SU-DHL-6 (cell line): ENCODE results near the gene NEU3.

Experiments used
- CTCF ChIP-seq: fragments of 200-600 bp; sonication (generic); IDR thresholded peaks from one replicate; pipeline ENCODE4 v1.5.1; 2017; ENCODE audit warnings: antibody characterized with exemption, mild to moderate bottlenecking, low read length, moderate library complexity; ENCODE audit not compliant: insufficient read depth, poor library complexity, severe bottlenecking
- EZH2phosphoT487 ChIP-seq: fragments of 200-600 bp; sonication (generic), shearing (Covaris generic); conservative IDR thresholded peaks from 2 replicates; pipeline ENCODE4 v1.6.1; 2018; ENCODE audit warnings: mild to moderate bottlenecking, antibody characterized with exemption, low read length, moderate library complexity, mixed read lengths

DNA sequence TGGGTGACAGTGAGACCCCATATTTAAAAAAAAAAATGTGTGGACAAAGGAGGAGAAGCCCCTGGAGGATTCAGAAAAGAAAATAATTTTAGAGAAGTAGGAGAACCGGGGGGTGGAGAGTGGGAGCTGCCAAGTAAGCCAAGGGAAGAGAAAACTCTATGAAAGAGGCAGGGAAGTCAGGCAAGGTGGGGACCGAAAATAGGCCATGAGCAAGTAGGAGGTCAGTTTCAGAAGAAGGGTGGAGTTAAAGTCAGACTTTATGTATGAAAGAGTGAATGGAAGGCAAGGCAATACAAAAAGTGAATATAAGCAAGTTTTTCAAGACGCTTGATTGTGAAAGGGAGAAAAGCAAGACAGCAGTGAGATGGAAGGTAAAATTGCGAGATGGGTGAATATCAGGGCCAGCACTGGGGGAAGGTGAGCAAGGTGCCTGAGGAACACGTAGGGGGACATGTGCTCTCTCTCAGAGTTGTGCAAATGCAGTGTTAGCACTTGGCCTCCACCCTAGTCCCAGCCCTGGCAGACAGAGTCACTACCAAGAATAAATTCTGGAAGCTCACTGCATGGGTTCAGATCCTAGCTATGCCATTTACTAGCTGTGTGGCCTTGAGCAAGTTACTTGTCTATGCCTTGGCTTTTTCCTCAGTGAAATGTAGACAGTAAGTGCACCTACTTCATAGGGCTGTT is 46.5 kb upstream of the NEU3 start:
- TF ChIP-seq CTCF (no peak), EZH2phosphoT487 (no peak)
